Measurements from ENCODE around the gene RPA3.
"Not testable (repeated sequence)": the region's sequence is repeated elsewhere in the genome, so short reads cannot be mapped to it uniquely, and the experiment has no call there.

The RPA3 gene

GRCh38 chr7:7688956-7689355, 29.5 kb downstream of the RPA3 start:
- no peak for DNase-seq

- no peak for DNase-seq
Measured at GRCh38 chr7:7688310-7688709, 30.1 kb downstream of the RPA3 start.

- DNase-seq, result no peak
Measured at GRCh38 chr7:7687800-7688199, 30.6 kb downstream of the RPA3 start.

- DNase-seq, result no peak
Measured at GRCh38 chr7:7686811-7687508, 31.4 kb downstream of the RPA3 start.

DNA sequence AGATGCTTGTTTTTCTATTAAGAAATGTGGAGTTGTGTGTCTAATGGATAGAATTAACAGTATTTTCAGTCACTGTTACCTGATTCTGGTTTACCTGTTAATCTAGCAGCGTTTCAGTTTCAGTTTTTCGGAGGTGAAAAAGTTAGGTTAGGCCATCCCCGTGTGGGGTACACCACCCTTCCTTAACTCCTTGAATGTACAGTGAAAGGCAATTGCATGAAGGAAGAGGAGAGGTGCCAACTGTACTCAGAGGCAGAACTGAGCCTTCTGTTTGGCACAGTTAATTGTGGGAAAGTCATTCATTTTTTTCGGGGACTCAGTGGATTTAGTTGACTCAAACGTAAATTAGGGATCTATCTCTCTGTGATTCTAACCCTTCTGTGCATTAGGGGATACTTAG, 35.5 kb downstream of the RPA3 start:
- DNase-seq, result no peak

DNA sequence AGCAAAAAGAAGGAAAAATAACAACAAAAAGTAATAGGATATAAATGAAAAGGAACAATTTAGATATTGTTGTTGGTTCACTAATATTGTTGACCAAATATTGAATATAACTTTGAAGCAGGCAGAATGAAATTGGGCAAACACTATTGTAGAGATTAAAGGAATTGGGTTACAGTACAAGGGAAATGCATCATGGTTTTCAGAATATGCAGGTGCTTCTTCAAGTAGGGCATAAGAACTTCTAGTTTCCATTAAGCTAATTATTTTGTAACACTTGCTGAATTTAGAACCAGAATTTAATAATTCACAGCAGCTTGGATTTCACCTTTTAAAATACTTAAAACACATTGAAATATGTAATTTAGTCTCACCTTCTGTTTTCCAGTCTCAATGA, 36.5 kb downstream of the RPA3 start:
- DNase-seq, result no peak

- no peak for DNase-seq
Measured at GRCh38 chr7:7681191-7681935, 37.0 kb downstream of the RPA3 start.

- not testable (repeated sequence) for DNase-seq
Measured at GRCh38 chr7:7679640-7680039, 38.8 kb downstream of the RPA3 start.

- DNase-seq, result no peak
Measured at GRCh38 chr7:7675686-7676085, 42.7 kb downstream of the RPA3 start.

- DNase-seq, result no peak
Measured at GRCh38 chr7:7673240-7673550, 45.2 kb downstream of the RPA3 start.

GRCh38 chr7:7672545-7673239, 45.7 kb downstream of the RPA3 start:
- DNase-seq, result no peak

GRCh38 chr7:7671361-7671760, 47.0 kb downstream of the RPA3 start:
- no peak for DNase-seq

GRCh38 chr7:7670490-7670889, 47.9 kb downstream of the RPA3 start:
- no peak for DNase-seq

DNA sequence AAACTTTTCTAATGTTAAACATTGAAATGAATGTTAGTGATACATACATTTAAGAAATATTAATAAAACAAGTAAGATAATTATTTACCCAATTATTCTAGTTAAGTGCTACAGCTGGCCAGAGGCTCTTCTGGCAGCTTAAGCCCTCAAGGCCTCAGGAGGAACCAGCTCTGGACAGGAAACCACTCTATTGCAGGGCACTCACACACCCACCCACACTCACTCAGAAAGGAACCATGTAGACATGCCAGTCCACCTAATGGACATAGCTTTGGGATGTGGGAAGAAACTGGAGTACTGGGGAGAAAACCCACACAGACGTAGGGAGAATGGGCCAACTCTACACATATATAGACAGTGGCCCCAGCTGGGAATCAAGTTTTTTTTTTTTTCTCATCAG, 49.7 kb downstream of the RPA3 start:
- DNase-seq, result no peak

DNA sequence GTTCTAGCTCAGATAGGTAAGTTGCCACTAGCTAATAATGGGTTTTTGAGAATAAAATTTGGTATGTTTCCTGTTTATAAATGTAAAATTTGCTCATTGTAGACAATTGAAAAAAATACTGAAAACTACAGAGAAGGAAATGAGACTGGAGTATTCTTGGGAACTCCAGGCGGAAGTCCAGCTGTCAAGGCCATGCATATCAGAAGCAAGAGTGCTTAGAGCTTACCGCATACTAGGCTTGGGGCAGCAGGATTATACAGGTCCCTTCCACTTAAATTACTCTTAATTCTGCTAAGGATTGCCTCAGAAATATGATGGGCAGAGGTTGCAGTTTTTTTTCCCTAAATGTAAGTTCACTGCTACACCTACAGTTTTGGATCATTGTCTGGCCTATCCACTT, 51.2 kb downstream of the RPA3 start:
- no peak for DNase-seq

GRCh38 chr7:7665031-7665430, 53.4 kb downstream of the RPA3 start:
- DNase-seq, result no peak

DNA sequence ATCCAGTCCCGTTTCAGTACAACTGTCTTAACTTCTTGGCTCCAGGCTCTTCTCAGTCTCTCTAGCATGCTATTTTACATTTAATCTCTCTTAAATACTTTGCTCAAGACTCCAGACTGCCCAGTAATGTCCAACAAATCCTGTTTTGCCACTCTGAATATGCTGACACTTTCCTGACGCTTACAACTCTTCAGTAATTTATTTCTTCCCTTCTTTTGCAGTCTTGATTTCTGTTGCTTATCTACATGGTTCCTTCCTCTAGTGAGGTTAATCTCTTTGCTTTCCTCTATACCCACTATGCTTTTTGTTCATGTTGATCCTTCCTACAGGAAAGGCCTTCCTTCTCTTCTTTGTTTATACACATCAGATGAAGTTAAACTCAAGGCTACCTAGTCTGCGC, 54.1 kb downstream of the RPA3 start:
- DNase-seq, result no peak

GRCh38 chr7:7662527-7662926, 55.9 kb downstream of the RPA3 start:
- DNase-seq, result no peak

- DNase-seq, result not testable (repeated sequence)
Measured at GRCh38 chr7:7656459-7656858, 61.9 kb downstream of the RPA3 start.

GRCh38 chr7:7654964-7655715, 63.3 kb downstream of the RPA3 start:
- no peak for DNase-seq

DNA sequence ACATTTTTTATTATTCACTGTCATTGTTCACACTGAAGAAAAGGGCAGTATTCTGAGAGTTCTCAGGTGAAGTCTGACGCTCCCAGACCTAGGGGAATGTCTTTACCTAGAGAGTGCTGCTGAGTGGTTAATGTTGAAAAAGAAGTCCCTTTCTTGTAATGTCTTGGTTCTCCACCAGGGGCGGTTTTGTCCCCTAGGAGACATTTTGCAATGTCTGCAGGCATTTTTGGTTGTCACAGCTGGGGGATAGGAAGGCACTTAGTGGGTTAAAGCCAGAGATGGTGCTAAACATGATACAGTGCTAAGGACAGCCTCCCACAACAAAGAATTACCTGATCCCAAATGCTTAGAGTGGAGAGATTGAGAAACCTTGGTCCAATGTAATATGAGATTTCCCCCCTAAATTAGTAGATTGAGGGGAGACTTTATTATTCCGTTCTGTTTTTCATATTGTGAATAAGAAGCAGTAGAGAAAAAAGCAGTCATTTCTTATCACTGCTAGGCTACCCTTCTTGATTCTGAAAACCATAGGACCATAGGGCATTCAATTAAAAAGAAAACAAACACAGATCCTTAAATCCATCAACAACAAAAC, 64.7 kb downstream of the RPA3 start:
- DNase-seq, result no peak

DNA sequence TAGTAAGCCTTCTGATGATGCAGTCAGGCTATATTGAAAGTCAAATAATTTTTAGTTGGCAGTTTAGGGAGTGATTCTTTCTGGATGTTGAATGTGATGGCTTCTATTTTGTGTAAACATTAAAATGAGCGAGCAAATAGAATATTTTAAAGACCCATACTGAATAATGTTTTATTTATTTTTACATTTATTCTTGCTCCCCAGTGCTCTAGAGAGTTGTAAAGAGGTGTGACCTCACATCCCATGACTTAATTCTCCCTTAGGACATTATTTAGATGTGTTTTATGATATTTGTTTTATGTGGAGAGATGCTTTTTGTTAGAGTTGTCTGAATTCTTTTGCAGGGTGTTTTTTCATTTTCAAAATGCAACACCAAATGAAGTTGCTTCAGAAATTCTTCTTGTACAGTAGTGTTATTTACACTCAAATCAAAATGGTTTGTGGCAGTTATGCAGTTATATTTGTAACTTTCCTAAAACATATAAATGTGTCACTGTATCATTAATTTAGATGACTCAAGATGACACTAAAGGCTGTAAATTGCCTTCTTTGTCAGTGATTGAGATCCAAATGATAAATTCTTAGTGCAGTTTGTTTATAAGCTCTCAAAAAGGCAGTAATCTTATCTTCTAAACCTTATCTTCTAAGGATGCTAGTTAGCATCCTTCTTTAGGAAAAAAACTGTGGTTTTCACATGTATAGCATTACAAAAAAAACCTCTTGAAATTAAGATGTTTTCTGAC, 65.4 kb downstream of the RPA3 start:
- DNase-seq, result no peak

All from activated T-cell treated with anti-CD3 and anti-CD28 coated beads, Interleukin-2, amount 50 U/mL, for 1 hour (primary cell).